ENCODE measurements around the gene PFKFB3.

PFKFB3 gene

DNA sequence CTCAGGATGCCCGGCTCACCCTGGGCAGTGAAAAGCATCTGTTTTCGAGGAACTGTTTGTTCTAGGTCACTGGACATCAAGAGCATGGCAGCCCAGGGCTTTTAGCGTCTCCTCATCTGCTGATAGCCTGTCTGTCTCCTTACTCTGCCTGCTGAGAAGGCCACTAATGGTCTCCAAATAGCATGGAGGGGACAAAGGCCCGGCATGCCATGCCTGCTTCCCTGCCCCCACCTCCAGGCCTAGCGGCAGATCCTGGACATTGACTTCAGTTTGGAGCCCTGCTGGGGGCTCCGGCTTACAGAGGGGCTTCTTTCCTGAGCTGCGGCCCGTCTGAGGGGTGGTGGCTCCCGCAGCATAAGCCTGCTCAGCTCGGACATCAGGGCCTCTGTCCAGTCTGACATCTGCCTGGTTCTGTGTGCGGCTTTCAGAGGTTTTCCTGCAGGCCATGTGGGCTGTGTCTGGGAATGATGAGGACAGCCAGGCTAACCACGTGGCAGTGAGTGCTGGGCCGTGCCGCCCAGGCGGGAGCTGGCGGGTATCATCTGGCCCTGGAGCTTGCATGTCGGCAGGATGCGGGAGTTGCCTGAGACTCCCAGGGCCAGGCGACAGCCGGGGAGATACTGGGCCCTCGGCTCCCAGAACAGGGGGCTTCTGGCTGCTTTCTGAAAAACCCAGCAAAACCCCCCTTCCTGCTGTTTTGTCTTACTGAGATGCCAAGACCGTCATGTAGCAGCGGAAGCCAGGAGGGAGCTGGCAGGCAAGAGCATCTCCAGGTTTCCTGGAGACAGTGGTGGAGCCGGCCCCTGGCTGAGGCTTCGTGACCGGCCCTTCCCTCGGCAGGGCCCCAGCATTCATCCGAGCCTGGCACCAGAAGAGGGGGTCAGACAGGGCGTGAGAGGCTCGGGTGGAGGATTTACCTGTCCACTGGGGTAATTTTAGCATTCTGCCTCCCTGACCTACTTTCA is 9.2 kb downstream of the PFKFB3 start:
- peaks cover 3% of the 10 kb centered on the region for H3K27me3 ChIP-seq (ENCODE audit: insufficient read depth, low read depth, severe bottlenecking)
- H3K9me3 ChIP-seq (ENCODE audit: severe bottlenecking): no peaks in the 10 kb centered on the region
- TF ChIP-seq, protein P1, sequence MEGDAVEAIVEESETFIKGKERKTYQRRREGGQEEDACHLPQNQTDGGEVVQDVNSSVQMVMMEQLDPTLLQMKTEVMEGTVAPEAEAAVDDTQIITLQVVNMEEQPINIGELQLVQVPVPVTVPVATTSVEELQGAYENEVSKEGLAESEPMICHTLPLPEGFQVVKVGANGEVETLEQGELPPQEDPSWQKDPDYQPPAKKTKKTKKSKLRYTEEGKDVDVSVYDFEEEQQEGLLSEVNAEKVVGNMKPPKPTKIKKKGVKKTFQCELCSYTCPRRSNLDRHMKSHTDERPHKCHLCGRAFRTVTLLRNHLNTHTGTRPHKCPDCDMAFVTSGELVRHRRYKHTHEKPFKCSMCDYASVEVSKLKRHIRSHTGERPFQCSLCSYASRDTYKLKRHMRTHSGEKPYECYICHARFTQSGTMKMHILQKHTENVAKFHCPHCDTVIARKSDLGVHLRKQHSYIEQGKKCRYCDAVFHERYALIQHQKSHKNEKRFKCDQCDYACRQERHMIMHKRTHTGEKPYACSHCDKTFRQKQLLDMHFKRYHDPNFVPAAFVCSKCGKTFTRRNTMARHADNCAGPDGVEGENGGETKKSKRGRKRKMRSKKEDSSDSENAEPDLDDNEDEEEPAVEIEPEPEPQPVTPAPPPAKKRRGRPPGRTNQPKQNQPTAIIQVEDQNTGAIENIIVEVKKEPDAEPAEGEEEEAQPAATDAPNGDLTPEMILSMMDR (IDR thresholded peaks at IDR 0.05; ENCODE audit: low read depth, low read length): no peak
- no peaks in the 10 kb centered on the region for H3K36me3 ChIP-seq
- DNase-seq: no peak
- H3K4me3 ChIP-seq (ENCODE audit: low read depth, low read length): no peak overlapping the region
- H3K27ac ChIP-seq: no peak overlapping the region

DNA sequence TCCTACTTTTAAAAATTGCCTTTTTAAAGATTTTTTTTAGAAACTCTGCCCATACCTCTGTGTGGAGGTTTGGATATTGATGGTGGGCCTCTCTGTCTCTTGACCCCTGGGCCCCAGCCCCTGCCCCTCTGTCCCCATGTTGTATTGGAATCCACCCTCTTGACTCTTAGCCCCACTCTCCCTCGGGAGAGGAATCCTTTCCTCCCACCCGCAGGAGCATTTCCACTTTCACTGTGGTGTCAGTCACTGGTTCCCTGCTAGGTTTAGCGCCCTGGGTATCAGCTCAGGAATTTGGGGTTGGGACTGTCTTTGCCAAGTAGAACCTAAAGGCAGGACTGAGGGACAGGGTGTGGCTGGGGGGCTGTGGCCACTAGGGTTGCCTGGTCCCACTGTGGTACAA is 10.1 kb downstream of the PFKFB3 start:
- DNase-seq: no peak
- TF ChIP-seq, protein P1 (IDR thresholded peaks at IDR 0.05; ENCODE audit: low read depth, low read length): no peak
- Histone ChIP-seq H3K36me3 (no peaks in the 10 kb centered on the region), H3K27me3 (ENCODE audit: insufficient read depth, low read depth, severe bottlenecking) (peaks cover 3% of the 10 kb centered on the region), H3K4me3 (ENCODE audit: low read depth, low read length) (no peak overlapping the region), H3K9me3 (ENCODE audit: severe bottlenecking) (no peaks in the 10 kb centered on the region), H3K27ac (no peak overlapping the region)

DNA sequence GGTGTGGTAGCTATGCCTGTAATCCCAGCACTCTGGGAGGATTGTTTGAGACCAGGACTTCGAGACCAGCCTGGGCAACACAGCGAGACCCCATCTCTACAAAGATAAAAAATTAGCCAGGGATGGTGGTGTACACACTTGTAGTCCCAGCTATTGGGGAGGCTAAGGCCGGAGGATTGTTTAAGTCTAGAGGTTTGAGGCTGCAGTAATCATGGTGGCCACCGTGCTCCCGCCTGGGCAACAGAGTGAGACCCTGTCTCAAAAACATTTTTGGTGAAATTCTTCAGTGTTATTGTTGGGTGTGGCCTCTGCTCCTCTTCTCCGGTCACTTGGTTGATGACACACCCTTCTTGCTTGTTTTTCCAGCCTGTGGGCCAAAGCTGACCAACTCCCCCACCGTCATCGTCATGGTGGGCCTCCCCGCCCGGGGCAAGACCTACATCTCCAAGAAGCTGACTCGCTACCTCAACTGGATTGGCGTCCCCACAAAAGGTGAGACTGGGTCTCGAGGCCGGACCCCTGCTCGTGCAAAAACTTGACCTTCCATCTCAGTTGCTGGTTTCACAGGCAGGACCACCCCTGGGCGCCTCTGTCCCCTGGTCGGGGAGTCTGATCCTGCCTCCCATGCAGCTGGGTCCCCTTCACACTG is 10.6 kb downstream of the PFKFB3 start:
- no peak overlapping the region for H3K27ac ChIP-seq
- TF ChIP-seq, protein P1 (IDR thresholded peaks at IDR 0.05; ENCODE audit: low read depth, low read length): no peak
- H3K36me3 ChIP-seq: no peaks in the 10 kb centered on the region
- H3K27me3 ChIP-seq (ENCODE audit: insufficient read depth, low read depth, severe bottlenecking): peaks cover 3% of the 10 kb centered on the region
- no peaks in the 10 kb centered on the region for H3K9me3 ChIP-seq (ENCODE audit: severe bottlenecking)
- no peak for DNase-seq
- H3K4me3 ChIP-seq (ENCODE audit: low read depth, low read length): no peak overlapping the region

DNA sequence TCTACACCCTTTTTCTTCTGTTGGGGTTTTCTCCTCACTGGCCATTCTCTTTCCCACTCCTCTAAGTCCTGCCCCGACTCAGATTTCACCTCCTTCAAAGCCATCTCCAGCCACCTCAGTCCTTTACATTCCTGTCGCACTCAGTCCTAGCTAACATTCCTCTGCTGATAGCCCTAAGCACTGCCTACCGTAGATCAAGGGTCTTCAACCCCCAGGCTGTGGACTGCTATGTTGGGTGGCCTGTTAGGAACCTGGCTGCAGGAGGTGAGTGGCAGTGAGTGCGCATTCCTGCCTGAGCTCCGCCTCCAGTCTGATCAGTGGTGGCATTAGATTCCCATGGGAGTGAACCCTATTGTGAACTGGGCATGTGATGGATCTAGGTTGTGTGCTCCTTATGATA is 11.2 kb downstream of the PFKFB3 start:
- no peak overlapping the region for H3K27ac ChIP-seq
- no peak for DNase-seq
- no peaks in the 10 kb centered on the region for H3K9me3 ChIP-seq (ENCODE audit: severe bottlenecking)
- H3K4me3 ChIP-seq (ENCODE audit: low read depth, low read length): no peak overlapping the region
- peaks cover 5% of the 10 kb centered on the region for H3K27me3 ChIP-seq (ENCODE audit: insufficient read depth, low read depth, severe bottlenecking)
- TF ChIP-seq, protein P1 (IDR thresholded peaks at IDR 0.05; ENCODE audit: low read depth, low read length): no peak
- no peaks in the 10 kb centered on the region for H3K36me3 ChIP-seq

DNA sequence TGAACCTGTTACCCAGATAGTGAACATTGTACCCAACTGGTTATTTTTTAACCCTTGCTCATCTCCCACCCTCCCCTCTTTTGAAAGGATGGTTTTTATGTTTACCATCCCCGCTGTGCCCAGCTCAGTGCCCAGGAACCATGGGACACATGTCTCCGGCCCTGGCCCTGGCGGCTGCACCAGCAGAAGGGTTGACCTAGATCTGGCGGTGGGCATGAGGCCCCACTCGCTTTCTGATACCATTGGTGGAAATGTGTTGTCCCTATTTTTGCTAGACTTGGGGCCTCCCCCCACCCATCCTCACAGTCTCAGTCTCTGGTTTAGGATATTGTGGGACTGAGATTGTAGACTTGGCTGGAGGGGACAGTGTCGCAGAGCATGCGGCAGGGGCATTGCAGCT is 11.9 kb downstream of the PFKFB3 start:
- TF ChIP-seq, protein P1 (IDR thresholded peaks at IDR 0.05; ENCODE audit: low read depth, low read length): no peak
- Histone ChIP-seq H3K4me3 (ENCODE audit: low read depth, low read length) (no peak overlapping the region), H3K27ac (no peak overlapping the region), H3K36me3 (no peaks in the 10 kb centered on the region), H3K9me3 (ENCODE audit: severe bottlenecking) (no peaks in the 10 kb centered on the region), H3K27me3 (ENCODE audit: insufficient read depth, low read depth, severe bottlenecking) (peaks cover 7% of the 10 kb centered on the region)
- DNase-seq: no peak
